HG03108 (cell line): ENCODE measurements around the gene PPM1L.

Source experiments
- ATAC-seq: cut with Tn5 transposase; IDR thresholded peaks from one replicate; pipeline ENCODE4 v1.9.1; 2021; ENCODE audit warnings: moderate library complexity; ENCODE audit not compliant: unreplicated experiment

Gene PPM1L

DNA sequence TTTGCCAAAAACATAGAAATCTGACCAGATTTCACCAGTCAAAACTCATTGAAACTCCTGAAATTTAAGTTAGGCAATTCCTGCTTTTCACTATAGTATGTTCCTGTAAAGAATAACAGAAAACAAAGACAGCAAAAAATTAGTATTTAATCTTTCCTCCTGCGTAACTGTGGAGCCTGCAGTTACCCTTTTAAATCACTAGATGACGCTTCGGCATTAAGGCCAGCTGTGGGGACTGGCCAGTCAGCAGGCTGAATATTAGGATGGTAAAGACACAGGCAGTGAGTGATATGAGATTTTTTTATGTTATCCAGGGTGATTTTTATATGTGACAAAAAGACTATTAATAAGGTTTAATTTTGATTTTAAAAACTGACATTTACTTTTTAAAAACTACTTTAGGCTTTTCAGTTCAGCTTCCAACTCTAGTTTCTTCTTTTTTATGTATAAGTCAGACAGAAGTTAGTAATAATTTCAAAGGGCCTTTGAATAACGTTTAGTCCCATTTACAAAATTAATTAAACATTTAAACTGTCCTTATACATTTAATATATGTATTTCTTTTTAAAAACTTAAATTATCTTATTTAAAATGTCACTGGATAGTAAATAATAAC, 165.1 kb downstream of the PPM1L start:
- ATAC-seq: no peak

DNA sequence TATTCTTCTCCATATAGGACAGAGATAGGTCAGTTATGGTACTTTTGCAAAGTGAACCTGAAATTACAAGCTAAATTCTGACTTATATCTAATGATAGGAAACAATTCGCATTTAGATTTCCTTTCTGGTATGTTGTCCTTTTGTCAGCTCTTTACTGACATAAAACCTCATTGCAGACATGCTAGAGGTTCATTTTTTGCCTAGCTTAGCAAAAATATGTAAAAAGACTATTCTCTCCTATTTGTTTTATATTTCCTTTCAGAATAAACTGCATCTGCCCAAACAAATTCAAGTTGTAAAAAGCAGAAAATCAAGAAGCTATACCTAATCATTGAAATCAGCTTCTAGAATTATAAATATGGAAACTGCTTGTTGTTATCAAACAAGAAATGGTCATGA, 168.7 kb downstream of the PPM1L start:
- no peak for ATAC-seq

DNA sequence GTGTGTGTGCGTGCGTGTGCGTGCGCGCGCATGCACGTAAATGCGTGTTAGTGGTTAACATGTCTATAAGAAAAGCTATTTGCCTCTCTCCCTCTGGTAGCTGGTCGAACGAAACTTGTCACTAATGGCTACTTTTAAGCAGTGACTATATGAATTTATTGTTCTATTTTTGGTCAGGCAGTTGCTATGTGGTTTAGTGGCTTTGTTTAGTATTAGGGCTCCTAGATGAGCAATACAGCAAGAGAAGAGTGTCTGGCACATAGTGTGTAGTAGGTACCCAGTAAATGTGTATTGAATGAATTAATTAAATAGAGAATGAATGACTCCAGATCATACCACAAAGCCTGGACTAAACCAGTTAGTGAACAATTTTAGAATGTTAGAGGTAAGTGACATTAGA, 171.6 kb downstream of the PPM1L start:
- no peak for ATAC-seq

DNA sequence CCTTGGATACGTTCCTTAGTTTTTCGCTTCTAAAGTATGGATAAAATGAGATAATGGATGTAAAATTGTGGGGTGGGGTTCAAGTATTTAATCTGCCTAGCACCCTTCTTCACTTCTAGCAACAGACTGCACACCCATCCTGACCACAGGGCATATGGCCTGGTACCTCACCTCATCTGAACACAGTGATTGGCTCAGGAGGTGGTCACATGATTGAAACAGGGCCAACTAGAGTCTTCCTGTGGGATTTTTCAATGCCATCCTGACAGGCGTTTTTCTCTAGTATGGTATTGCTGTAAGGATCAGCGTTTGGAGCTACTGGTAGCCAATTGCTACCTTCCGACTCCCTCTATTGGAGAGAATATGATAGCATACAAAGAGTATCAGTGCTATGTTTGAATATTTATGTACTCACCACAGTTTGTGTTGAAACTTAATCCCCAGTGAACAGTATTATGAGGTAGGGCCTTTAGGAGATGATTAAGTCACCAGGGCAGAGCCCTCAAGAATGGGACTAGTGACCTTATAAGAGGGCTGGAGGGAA, 172.2 kb downstream of the PPM1L start:
- no peak for ATAC-seq

DNA sequence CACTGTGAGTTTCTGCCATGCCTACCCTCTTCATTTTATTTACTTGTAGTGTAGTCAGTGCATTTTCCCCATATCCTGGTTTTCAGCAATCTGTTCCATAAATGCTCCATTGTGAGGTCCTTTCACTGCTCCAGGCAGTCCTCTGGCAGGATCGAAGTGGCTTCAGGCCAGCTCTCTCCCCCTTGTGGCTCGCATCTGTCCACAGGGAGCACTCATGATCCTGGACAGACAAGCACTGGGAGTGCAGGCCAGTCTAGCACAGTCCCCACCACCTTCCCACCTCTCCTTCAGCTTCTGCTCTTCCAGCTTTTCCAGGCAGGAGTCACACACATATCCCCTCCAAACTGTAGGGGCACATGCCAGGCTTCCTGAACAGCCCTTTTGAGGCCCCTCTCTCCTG, 173.6 kb downstream of the PPM1L start:
- no peak for ATAC-seq

DNA sequence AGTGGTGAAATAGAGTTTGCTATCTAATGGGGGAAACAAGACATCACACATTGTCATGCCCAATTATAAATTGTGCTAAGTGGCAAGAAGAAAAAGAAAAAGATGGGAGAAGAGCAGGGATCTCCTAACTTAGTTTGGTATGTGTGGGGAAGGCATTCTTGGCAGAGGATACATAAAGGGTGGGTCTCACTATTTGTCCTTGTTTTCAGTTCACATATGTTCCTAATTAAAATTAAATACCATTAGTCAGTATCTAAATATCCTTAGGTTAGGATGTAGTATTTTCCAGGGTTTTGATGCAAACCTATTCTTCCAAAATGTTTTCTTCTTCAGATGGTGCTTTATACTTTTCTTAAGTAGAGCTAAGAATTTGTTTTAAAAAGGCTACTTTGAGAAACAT, 175.4 kb downstream of the PPM1L start:
- ATAC-seq: no peak

DNA sequence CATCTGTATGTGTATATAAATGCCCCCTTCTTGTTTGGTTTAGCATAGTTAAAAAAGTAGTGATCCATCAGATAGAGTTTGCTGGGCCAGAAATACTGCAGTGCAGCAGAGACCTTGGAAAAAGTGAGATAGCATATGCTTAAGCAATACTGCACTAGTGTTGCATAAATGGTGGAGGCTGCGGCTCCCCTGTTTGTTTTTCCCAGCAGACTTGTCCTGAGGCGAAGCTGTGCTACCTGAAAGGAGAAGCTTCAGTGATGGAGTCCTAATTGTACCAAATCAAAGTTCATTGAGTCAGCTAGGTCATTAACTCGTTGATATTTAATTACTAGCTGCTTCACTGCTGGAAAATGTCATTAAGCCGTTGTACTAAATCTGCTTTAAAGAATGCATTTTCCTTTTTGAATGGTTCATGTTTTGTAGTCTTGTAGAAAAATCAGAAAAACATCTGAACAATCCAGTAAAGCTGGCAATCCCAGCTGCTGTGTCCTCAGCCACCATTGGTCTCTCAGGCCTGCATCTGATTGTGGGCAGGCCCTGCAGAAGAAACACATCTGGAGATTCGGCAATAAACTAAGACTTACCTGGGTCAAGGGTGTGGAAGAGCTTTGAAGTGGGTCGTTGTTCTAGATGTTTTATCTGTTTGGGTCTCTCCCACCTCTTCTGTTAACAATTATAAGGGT, 179.5 kb downstream of the PPM1L start:
- ATAC-seq: no peak

DNA sequence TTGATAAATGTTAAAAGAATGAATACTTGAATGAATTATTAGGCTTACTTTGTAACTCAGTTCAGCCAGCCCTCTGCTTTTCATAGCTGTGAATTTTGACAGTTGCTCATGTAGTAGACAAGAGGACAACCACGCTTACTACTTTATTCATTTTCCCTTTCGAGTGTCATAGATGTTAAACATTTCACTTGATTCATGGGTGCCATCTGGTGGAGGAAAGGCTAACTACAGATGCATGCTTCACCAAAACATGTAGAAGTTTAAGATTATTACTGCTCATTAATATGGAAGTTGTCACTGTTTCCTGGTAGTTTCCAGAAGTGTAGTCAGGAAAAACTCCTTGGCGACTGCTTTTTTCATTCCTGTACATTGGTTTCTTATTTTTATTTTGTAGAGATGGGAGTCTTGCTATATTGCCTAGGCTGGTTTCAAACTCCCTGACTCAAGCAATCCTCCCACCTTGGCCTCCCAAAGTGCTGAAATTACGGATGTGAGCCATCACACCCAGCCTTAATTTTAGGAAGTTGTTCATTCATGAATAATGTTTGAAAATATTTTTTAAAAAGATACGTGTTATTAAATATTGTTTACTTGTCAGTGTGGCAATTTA, 186.0 kb downstream of the PPM1L start:
- ATAC-seq: peak; percentile 58

DNA sequence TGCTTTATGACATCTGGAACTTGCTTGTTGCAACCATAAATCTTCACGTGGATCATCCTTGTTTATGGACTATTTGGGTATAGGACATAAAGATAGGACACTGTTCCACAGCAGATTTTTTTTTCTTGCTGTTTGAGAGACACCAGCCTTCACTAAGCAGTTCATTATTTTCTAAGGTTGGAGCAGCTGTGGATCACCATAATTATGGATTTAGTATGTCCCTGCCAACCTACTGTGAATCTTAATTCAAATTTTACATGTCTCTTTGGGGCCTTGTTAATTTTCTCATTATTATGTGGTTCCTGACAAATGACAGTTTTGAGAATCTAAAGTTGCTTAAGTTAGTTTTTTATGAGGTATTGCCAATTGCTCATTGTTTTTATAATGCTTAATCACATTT, 188.0 kb downstream of the PPM1L start:
- no peak for ATAC-seq

DNA sequence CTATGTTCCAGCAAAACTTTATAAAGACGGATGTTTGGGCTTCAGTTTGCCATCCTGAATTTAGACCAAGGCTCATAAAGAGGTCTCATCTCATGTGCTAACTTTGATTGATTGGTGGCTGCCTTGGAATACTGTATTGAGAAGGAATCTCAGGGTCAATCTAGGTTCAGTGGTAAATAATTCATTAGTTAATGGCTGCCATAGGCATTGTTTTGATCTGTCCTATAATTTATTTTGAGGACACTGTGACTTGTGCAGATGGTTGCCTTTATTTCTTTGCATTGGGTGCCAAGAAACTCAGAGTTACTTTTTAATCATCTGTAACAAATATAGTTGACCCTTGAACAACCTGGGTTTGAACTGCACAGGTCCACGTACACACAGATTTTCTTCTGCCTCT, 189.3 kb downstream of the PPM1L start:
- ATAC-seq: no peak

DNA sequence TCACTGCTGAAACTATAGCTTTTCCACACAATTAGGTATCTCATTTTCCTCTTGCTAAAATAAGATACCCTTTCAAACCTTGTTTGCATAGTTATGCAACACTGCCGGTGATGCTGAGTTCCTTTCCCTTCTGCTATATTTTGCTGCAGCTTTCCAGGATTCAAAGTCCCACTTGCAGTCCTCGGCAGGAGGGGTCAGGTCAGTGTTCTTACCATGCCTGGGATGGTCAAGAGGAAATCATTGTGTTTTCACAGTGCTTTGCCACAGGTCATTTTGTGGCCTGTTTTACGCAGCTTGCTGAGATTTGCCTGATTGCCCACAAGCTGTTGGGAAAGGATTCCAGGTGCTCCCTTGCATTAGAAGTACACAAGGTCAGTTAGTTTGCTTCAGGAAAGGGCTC, 192.2 kb downstream of the PPM1L start:
- ATAC-seq: no peak

DNA sequence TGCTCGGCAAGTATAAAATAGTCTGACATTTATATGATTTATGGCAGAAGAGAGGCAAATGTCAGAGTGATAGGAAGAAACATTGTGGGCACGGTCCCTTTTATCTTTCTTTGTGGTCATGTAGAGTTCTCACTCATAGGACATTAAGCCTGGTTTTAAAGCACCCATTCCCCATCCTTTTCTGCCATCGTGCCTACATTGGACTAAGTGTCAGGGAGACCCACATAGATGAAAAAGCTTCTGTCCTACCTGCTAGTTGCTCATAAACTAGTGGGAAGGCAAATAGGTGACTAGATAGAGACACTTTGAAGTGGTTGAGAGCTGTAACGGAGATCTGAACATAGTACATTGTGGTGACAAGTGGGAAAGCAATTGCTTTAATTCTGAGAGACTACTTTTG, 193.4 kb downstream of the PPM1L start:
- ATAC-seq: no peak

DNA sequence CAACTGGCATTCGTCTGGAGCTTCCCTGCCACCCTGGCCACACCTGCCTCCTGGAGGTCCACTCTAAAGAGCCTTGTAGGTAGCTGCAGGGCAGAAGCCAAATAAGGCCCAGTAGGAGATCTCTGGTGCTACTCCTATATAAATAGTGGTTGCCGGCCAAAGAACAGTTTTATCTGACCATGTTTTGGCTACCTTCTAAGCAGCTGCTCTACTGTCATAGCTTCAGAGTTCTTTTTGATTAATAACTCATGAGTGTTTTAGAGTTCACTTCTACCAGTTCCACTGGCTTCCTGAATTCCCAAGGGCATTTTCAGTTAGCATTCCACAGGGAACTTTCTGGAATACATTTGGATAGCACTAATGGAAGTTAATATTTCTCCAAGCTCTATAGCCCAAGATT, 194.5 kb downstream of the PPM1L start:
- ATAC-seq: no peak

DNA sequence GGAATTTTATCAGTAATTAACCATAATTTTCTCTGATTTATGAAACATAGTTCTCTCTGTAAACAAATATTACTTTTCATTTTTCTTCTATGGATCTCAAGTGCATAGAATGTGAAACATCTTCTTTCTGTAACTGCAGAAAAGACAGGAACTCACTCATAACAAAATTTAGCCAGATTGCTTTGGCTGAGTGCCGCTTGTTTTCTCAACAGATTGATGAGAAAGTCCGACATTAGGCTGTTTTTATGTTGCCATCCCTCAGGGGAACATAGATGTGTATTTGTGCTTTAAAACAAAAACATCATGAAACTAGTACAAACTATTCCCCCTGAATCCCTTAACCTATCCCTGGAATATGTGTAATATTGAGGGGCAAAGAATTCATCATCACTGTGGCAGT, 194.9 kb downstream of the PPM1L start:
- no peak for ATAC-seq

DNA sequence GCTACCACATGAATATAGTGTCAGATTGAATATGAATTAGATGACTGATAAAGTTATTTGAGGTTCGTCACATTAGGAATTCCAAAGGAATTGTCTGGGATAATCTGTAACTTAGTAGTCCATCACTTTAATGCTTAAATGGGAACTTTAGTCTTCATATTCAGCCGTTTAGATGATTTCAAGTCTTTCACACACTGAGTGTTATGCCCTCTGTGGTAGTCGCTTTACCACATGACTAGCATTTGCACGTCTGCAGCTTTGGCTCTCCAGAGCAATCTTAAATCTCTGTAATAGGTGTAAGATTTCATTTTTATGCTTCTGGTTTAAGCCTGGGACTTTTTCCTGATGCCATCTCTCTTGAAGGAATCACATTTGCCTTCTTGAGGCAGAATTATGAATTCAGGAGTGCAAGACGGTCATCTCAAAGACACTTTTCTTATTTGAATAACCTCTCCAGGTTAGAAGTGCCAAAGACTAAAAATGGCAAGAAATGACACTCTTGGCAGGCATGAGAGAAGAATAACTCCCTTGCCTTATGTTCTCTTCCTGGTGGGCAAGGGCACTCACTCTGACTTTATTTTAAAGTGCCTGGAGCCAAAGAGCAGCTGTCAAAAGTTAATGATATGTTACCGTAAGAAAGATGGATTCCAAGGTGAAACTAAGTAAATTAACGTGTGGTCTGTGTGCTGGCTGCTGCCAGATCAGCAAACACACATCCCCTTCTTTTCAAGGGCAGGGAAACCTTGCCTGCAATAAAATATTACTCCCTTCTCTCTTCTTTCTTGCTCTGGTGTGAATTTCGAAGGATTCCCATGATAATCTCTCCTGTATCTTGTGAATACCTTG, 195.8 kb downstream of the PPM1L start:
- ATAC-seq: no peak

DNA sequence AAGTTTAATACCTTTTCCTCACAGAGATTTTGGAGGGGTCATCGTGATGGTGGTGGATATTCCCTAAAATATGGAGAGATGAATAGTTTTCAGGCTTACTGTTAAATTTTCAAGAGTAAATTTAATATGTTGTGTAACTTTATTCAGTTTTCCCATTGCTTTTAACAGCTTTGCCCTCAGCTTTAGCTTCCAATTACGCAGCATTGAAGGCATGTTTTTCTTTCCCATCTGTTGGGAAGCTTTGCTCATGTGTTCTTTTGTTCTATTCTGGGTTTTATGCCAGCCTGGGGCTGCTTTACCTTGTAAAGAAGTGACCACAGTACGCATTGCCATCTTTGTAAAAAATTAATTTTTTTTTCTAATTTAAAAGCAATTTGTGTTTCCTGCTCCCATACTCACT, 197.7 kb downstream of the PPM1L start:
- ATAC-seq: no peak

DNA sequence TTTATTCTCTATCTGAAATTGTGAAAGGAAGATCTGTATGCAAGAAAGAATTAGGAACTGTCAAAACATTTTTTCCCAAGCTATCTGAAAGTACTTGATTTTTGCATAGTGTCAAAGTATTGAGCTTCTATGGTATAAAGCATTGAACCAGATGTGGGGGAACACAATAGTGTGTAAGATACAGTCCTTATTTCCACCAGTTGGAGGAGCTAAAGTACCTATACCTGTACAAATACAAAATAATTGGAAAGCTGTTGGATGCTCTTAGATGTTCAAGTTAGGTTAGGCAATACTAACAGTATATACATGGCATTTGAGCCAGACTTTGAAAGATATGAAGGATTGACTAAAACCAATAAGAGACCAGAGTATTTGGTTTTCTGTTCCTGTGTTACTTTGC, 200.8 kb downstream of the PPM1L start:
- peak; percentile 72 for ATAC-seq

DNA sequence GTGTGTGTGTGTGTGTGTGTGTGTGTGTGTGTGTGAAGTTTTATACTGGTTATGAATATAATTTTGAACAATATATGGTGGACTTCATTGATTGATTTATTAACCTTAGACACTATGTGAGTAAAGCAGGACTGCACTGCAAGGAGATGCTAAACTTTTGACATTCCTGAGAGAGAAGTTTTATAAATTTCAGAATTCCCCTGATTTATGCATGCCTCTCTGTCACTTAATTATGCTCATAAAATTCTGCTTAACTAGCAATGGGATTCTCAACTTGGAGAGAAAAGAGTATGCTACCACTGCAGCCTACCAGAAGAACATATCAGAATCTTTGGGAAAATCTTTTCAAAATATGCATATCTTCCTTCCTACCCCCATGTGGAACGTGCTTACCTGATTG, 204.5 kb downstream of the PPM1L start:
- no peak for ATAC-seq

DNA sequence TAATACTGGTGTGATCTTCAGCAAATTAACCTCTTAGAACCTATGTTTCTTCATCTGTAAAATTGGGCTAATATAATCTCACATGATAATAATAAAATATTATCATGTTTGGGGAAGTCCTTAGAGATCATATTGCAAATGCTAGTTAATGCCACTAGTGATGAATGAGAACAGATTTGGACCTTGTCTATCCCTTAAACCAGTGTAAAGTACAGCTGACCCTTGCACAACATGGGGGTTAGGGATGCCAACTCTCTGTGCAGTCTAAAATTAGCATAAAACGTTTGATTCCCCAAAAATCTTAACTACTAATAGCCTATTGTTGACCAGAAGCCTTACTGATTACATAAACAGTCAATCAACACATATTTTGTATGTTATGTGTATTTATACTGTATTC, 207.9 kb downstream of the PPM1L start:
- no peak for ATAC-seq

DNA sequence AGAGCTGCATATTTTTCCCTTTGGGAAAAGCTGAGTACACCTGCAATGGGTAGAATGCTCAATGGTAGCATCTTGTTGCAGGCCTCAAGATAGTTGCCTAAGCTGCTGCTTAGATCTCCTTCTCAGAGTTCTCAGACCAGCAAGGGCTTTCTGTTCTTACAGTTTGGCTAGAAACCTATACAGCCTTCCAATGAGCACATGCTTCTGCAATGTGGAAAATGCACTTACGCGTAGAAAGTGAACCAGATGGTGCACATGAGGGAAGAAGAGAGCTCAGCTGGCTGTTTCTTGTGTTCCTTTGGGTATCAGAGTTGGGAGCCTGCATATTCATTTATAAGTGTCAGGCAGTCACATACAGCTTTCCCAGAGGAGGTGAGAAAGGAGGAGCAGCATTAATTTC, 212.7 kb downstream of the PPM1L start:
- ATAC-seq: no peak

DNA sequence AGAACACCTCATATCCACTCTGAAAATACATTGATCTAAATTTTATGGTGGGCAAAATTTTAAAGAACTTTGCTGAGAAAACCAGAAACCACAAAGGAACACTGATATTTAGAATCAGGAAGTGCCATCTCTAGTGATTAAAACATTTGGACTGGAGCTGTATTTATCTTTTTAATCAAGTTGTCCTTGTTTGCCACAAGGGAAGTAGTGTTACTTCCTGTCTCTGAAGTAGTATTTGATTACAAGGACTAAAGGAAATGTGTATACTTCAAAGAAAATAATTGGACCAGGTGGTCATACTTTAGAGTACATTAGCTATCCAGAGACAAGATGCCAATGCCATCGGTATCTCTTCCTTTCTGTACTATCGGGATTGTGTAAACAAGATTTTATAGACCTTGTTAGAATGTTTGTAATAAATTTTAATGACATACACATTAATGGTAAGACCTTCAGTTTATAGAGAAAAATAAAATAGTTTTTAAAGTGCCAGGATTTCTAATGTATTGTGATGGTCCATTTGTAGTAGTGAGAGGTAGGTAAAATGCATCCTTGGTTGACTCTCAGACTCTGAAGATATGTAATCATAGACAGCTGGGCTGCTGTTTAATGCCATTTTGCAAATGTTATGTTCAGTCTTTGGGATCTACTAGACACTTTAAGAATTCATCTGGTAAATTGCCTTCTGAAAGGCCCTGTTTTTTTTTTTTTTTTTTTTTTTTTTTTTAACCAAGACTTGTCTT, 217.2 kb downstream of the PPM1L start:
- no peak for ATAC-seq
